ENCODE data around the gene NIT1. TPM values are rescaled to one million over a fixed set of nuclear protein-coding genes. Genes with fewer than 3 reads are reported as not detected.

Gene NIT1
- total and polyA plus RNA-seq, 9 of the 15 experiments (the other 6 are each of a cell fraction or from before 2014, with no cell fraction given), result 18.4 to 76.0 (median 33.7) TPM

DNA sequence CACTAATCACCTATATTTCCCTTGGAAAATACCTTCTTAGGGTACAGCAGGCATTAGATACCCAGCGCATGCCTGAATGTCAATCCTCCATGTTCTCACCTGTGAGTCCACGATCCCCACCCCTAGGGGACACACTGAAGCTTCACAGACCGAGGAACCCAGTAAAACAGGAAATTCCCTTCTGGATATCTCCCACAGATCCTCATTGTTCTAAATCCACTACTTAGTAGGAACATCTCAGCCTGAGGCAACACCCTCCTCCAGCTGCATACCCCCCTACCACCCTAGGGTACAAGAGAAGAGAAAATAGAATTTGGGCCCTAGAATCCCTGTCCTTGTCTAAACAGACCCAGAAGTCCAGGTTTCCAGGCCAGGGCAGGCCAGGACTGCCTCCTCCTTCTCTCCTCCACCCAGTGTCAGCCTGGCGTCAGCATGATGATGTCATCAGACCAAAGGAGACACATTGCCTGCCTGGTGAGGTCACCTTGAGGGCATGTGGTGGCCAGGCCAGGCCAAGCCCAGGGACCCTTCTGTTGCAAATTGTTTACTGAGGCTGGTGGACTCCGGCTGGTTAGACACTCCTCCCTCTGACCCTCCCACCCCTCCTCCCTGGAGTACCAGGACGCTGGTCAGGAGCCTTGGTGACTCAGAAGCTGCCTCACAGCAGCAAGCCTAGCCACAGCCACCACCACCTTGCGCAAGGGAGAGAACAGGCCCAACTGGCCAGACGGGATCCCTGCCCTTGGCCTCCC, 34.7 kb upstream of the NIT1 start (continued):
- TF ChIP-seq, protein P1, sequence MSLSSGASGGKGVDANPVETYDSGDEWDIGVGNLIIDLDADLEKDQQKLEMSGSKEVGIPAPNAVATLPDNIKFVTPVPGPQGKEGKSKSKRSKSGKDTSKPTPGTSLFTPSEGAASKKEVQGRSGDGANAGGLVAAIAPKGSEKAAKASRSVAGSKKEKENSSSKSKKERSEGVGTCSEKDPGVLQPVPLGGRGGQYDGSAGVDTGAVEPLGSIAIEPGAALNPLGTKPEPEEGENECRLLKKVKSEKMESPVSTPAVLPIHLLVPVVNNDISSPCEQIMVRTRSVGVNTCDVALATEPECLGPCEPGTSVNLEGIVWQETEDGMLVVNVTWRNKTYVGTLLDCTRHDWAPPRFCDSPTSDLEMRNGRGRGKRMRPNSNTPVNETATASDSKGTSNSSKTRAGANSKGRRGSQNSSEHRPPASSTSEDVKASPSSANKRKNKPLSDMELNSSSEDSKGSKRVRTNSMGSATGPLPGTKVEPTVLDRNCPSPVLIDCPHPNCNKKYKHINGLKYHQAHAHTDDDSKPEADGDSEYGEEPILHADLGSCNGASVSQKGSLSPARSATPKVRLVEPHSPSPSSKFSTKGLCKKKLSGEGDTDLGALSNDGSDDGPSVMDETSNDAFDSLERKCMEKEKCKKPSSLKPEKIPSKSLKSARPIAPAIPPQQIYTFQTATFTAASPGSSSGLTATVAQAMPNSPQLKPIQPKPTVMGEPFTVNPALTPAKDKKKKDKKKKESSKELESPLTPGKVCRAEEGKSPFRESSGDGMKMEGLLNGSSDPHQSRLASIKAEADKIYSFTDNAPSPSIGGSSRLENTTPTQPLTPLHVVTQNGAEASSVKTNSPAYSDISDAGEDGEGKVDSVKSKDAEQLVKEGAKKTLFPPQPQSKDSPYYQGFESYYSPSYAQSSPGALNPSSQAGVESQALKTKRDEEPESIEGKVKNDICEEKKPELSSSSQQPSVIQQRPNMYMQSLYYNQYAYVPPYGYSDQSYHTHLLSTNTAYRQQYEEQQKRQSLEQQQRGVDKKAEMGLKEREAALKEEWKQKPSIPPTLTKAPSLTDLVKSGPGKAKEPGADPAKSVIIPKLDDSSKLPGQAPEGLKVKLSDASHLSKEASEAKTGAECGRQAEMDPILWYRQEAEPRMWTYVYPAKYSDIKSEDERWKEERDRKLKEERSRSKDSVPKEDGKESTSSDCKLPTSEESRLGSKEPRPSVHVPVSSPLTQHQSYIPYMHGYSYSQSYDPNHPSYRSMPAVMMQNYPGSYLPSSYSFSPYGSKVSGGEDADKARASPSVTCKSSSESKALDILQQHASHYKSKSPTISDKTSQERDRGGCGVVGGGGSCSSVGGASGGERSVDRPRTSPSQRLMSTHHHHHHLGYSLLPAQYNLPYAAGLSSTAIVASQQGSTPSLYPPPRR (CRISPR knock-in tag; IDR thresholded peaks at IDR 0.05; ENCODE audit: borderline replicate concordance), result no peak
- TF ChIP-seq HDAC8 (tag; IDR thresholded peaks at IDR 0.05), result no peak
- no peak for TF ChIP-seq NCOA2 (IDR thresholded peaks at IDR 0.05; ENCODE audit: partially characterized antibody in 2 of 2)
- TF ChIP-seq, protein P2, sequence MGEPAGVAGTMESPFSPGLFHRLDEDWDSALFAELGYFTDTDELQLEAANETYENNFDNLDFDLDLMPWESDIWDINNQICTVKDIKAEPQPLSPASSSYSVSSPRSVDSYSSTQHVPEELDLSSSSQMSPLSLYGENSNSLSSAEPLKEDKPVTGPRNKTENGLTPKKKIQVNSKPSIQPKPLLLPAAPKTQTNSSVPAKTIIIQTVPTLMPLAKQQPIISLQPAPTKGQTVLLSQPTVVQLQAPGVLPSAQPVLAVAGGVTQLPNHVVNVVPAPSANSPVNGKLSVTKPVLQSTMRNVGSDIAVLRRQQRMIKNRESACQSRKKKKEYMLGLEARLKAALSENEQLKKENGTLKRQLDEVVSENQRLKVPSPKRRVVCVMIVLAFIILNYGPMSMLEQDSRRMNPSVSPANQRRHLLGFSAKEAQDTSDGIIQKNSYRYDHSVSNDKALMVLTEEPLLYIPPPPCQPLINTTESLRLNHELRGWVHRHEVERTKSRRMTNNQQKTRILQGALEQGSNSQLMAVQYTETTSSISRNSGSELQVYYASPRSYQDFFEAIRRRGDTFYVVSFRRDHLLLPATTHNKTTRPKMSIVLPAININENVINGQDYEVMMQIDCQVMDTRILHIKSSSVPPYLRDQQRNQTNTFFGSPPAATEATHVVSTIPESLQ (CRISPR knock-in tag; IDR thresholded peaks at IDR 0.05), result no peak
- TF ChIP-seq ZNF224 (CRISPR knock-in tag; IDR thresholded peaks at IDR 0.05), result no peak
- no peak for TF ChIP-seq ERF (CRISPR knock-in tag; IDR thresholded peaks at IDR 0.05)
- TF ChIP-seq, protein P3, sequence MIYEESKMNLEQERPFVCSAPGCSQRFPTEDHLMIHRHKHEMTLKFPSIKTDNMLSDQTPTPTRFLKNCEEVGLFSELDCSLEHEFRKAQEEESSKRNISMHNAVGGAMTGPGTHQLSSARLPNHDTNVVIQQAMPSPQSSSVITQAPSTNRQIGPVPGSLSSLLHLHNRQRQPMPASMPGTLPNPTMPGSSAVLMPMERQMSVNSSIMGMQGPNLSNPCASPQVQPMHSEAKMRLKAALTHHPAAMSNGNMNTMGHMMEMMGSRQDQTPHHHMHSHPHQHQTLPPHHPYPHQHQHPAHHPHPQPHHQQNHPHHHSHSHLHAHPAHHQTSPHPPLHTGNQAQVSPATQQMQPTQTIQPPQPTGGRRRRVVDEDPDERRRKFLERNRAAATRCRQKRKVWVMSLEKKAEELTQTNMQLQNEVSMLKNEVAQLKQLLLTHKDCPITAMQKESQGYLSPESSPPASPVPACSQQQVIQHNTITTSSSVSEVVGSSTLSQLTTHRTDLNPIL (CRISPR knock-in tag; IDR thresholded peaks at IDR 0.05), result no peak
- TF ChIP-seq SMAD1 (IDR thresholded peaks at IDR 0.05; ENCODE audit: low read depth, low read length, partially characterized antibody), result no peak
- TF ChIP-seq PPARD (CRISPR knock-in tag; IDR thresholded peaks at IDR 0.05), result no peak
- TF ChIP-seq MED1 (CRISPR knock-in tag; IDR thresholded peaks at IDR 0.05; ENCODE audit: borderline replicate concordance), result no peak
- TF ChIP-seq, protein P4, sequence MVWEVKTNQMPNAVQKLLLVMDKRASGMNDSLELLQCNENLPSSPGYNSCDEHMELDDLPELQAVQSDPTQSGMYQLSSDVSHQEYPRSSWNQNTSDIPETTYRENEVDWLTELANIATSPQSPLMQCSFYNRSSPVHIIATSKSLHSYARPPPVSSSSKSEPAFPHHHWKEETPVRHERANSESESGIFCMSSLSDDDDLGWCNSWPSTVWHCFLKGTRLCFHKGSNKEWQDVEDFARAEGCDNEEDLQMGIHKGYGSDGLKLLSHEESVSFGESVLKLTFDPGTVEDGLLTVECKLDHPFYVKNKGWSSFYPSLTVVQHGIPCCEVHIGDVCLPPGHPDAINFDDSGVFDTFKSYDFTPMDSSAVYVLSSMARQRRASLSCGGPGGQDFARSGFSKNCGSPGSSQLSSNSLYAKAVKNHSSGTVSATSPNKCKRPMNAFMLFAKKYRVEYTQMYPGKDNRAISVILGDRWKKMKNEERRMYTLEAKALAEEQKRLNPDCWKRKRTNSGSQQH (CRISPR knock-in tag; IDR thresholded peaks at IDR 0.05), result no peak
- TF ChIP-seq NR4A1 (CRISPR knock-in tag; IDR thresholded peaks at IDR 0.05), result no peak
- TF ChIP-seq NR4A1 (tag; IDR thresholded peaks at IDR 0.05), result no peak
- no peak for TF ChIP-seq TBL1XR1 (IDR thresholded peaks at IDR 0.05; ENCODE audit: low read length in 2 of 2)
- no peak for TF ChIP-seq ZNF12 (CRISPR knock-in tag; IDR thresholded peaks at IDR 0.05)
- no peak for TF ChIP-seq NONO (IDR thresholded peaks at IDR 0.05; ENCODE audit: low read depth in 2 of 2, low read length in 1 of 2)

Measured in K562 (cell line).